Erythroblast (primary cell): Measurements from ENCODE around the gene GDF7.

Source experiments
- DNase-seq, 2 experiments: peaks; one replicate each; lab custom pipeline; 2025; lab: John Stamatoyannopoulos, UW
- GATA1 ChIP-seq: IDR thresholded peaks from 2 replicates; pipeline ENCODE4 v1.6.1; 2011; ENCODE audit warnings: low read depth, mild to moderate bottlenecking, control low read depth, low read length, moderate library complexity
- POLR2A ChIP-seq: IDR thresholded peaks from 2 replicates; pipeline ENCODE4 v1.6.1; 2011; ENCODE audit warnings: mild to moderate bottlenecking, low read length

GDF7 gene

GRCh38 chr2:20666005-20666303 is 990 bp upstream of the GDF7 start:
- no peak for DNase-seq
- TF ChIP-seq POLR2A (no peak), GATA1 (no peak)

DNA sequence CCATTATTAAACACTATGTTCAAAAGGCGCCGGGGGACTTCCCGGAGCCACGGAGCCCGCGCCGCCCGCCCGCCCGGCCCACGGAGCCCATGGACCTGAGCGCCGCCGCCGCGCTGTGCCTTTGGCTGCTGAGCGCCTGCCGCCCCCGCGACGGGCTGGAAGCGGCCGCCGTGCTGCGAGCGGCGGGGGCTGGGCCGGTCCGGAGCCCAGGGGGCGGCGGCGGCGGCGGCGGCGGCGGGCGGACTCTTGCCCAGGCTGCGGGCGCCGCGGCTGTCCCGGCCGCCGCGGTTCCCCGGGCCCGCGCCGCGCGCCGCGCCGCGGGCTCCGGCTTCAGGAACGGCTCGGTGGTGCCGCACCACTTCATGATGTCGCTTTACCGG is 197 bp downstream of the GDF7 start:
- DNase-seq = no peak
- TF ChIP-seq GATA1 (no peak), POLR2A (no peak)

- TF ChIP-seq GATA1 (no peak), POLR2A (no peak)
- no peak for DNase-seq
These were observed 822 bp downstream of the GDF7 start for GRCh38 chr2:20667531-20668401.

- no peak for DNase-seq
- TF ChIP-seq POLR2A (no peak), GATA1 (no peak)
These were observed 1.5 kb downstream of the GDF7 start for GRCh38 chr2:20668451-20668850.

DNA sequence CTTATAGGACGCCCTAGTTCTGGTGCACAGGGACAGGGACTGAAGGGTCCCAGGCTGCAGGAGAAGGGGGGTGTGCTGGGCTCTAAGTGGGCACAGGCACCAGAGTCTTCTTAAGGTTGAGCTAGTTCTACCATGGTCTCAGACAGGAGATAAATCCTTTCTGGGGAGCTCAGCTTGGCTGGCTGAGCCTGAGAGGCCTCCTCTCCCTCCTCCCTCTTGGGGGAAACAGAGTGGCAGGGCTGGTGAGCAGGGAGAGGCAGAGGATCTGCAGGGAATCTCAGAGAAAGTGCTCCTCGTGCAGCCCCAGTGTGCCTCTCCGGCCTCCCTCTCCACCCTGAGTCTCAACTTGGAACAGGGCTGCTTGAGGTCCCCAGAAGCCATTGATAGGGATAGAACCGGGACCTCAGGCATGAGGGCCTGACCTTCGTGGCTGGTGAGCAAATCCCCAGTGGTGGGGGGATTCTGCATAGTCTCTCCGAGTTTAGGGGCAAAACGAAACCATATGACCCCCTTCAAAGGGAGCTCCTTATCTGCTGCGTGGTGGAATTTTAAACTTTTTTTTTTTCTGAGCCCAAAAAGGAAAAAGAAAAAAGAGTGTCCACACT is 2.0 kb downstream of the GDF7 start:
- DNase-seq = no peak
- no peak for TF ChIP-seq POLR2A

DNA sequence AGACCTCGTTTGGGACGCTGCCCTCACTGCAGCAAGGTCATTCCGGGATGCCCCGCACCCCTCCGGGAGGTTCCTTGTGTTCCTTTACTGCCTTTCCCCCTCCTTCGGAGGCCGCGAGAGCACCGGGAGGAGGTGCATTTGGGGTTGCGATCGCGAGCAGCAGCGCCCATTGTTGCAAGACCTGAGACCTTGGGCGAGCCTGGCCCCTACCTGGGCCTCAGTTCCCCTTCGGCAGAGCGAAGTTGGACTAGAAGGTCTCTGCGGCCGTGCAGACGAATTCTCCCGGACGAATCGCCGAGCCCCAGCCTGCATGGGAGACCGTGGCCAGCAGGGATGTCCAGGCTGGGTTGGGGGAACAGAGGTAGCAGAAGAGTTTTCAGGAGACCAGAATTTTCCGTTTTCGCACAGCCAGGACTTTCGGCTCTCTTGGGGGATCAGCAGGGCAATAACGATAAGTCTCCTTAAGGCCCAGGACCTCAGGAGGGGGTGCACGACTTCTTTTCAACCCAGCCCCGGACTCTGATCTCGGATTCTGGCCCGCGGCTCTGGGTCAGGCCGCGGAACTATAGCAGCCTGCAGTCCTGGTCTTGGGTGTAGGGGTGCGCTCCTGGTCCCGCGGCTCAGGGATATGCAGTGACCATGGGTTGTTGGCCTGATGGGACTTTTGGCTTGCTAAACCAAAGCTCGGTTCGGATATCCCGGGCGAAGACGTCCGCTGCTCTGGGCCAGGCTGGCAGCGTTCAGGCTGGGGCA is 2.8 kb downstream of the GDF7 start:
- TF ChIP-seq GATA1 = no peak
- TF ChIP-seq POLR2A = no peak

GRCh38 chr2:20670315-20671035 is 3.5 kb downstream of the GDF7 start:
- DNase-seq = peak in 1 of 2 experiments; percentile 23
- TF ChIP-seq POLR2A = no peak
- TF ChIP-seq GATA1 = no peak

More for the DNA sequence above, 2.8 kb downstream of the GDF7 start:
- DNase-seq = no peak

DNA sequence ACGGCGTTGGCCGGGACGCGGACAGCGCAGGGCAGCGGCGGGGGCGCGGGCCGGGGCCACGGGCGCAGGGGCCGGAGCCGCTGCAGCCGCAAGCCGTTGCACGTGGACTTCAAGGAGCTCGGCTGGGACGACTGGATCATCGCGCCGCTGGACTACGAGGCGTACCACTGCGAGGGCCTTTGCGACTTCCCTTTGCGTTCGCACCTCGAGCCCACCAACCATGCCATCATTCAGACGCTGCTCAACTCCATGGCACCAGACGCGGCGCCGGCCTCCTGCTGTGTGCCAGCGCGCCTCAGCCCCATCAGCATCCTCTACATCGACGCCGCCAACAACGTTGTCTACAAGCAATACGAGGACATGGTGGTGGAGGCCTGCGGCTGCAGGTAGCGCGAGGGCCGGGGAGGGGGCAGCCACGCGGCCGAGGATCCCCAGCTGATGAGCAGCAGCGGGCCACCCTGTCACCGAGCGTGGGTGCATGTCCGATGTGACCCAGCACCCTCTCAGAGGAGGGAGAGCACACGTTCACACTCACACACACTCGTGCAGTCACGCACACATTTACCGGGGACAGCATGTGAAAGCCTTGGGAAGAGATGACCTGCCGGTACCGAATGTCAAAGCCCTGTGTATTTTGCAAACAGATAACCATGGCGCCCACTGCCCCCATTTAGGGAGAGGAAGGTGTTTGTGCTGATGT is 4.2 kb downstream of the GDF7 start:
- no peak for TF ChIP-seq POLR2A
- TF ChIP-seq GATA1 = no peak
- DNase-seq = peak in 1 of 2 experiments; percentile 13

GRCh38 chr2:20671736-20672080 is 4.8 kb downstream of the GDF7 start:
- no peak for TF ChIP-seq GATA1
- TF ChIP-seq POLR2A = no peak
- no peak for DNase-seq

DNA sequence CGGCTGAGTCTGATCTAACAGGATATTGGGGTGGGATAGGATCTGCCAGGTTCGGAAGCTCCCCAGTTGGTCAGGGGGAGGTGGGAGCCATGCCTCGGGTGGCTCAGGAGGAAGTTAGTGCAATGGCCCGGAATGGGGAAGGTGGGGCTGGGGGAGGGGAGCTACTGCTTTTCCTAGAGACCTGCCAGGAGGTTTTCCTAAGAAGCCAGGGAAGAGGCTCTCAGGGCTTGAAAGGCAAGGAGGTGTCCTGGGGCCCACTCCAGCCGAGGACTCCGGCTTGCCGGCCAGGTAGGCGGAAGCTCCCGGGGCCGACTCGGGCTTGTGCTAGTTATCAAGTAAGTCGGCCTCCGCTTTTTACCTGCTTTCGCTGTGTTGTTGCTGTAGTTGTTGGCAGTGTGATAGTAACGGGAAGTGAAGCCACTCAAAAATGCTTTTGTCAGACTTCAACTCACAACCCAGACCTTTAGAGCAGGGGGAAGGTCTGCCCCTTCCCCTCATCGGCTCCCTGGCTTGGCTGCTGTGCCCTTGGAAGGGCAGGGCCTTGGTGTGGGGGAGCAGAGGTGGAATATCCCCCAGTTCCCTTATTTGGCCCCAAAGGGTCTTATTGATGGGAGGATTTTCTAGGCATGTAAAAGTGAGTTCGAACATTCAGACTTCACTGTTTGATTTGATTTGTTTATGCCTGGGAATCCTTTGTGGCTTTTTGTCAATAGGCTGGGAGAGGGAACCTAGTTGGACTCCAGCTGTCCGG is 5.4 kb downstream of the GDF7 start:
- no peak for TF ChIP-seq POLR2A
- TF ChIP-seq GATA1 = no peak
- no peak for DNase-seq

GRCh38 chr2:20673686-20674308 is 6.9 kb downstream of the GDF7 start:
- DNase-seq = no peak
- TF ChIP-seq GATA1 (no peak), POLR2A (no peak)
